Liver (tissue), 3 donors: Measurements from ENCODE around the gene ACTN3.
"Not testable (repeated sequence)": the region's sequence is repeated elsewhere in the genome, so short reads cannot be mapped to it uniquely, and the experiment has no call there.

Source experiments
- EGR1 ChIP-seq, 2 donors: IDR thresholded peaks; 2 replicates each; pipeline ENCODE4 v1.6.1; 2016 to 2018; ENCODE audit warnings: antibody characterized with exemption in 2 of 2, low read depth in 2 of 2
- FOXA1 ChIP-seq: IDR thresholded peaks from 2 replicates; pipeline ENCODE4 v1.6.1; 2016; ENCODE audit warnings: antibody characterized with exemption
- JUND ChIP-seq, 2 donors: IDR thresholded peaks; 2 replicates each; pipeline ENCODE4 v1.6.1; 2016; ENCODE audit warnings: antibody characterized with exemption in 2 of 2
- RAD21 ChIP-seq, 2 donors: IDR thresholded peaks; 2 replicates each; pipeline ENCODE4 v1.6.1; 2016; ENCODE audit warnings: antibody characterized with exemption in 2 of 2, mild to moderate bottlenecking in 2 of 2
- RXRA ChIP-seq, 2 donors: IDR thresholded peaks; 2 replicates each; pipeline ENCODE4 v1.6.1; 2017 to 2018; ENCODE audit warnings: antibody characterized with exemption in 2 of 2, mild to moderate bottlenecking in 1 of 2
- SP1 ChIP-seq: IDR thresholded peaks from 2 replicates; pipeline ENCODE4 v1.6.1; 2018; ENCODE audit warnings: antibody characterized with exemption, mild to moderate bottlenecking
- TF ChIP-seq, protein P1 (sequence below): IDR thresholded peaks from 2 replicates; pipeline ENCODE4 v1.6.1; 2016; ENCODE audit warnings: antibody characterized with exemption
- TF ChIP-seq, protein P2 (sequence below): fragments of 150-350 bp; IDR thresholded peaks from 2 replicates; pipeline ENCODE4 v1.5.1; 2017; ENCODE audit warnings: improper control_type of control experiment, low read depth, low read length; ENCODE audit not compliant: missing input control
- TF ChIP-seq, protein P3 (sequence below): IDR thresholded peaks from 2 replicates; pipeline ENCODE4 v1.6.1; 2016; ENCODE audit warnings: antibody characterized with exemption
- donor health status: healthy.
- donor health status: healthy.

DNA sequence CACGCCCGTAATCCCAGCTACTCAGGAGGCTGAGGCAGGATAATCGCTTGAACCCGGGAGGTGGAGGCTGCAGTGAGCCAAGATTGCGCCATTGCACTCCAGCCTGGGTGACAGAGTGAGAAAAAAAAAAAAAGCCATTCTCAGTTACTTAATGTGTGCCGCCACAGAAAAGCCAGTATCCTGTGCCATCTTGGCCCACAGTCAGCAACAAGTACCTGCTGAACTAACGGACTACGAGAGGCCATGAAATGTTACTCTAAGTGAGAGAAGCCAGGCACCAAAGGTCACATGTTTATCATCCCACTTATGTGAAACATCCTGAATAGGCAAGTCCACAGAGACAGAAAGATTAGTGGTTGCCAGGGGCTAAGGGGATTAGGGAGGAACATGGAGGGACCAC lies 6.1 kb upstream of the ACTN3 start:
- TF ChIP-seq, protein P1, sequence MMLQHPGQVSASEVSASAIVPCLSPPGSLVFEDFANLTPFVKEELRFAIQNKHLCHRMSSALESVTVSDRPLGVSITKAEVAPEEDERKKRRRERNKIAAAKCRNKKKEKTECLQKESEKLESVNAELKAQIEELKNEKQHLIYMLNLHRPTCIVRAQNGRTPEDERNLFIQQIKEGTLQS = not testable (repeated sequence)
- not testable (repeated sequence) for TF ChIP-seq FOXA1; EGR1 (IDR thresholded peaks at IDR 0.05; ENCODE audit: low read depth in 2 of 2); SP1; RAD21 (IDR thresholded peaks at IDR 0.05); JUND (IDR thresholded peaks at IDR 0.05); RXRA (IDR thresholded peaks at IDR 0.05)
- TF ChIP-seq, protein P2, sequence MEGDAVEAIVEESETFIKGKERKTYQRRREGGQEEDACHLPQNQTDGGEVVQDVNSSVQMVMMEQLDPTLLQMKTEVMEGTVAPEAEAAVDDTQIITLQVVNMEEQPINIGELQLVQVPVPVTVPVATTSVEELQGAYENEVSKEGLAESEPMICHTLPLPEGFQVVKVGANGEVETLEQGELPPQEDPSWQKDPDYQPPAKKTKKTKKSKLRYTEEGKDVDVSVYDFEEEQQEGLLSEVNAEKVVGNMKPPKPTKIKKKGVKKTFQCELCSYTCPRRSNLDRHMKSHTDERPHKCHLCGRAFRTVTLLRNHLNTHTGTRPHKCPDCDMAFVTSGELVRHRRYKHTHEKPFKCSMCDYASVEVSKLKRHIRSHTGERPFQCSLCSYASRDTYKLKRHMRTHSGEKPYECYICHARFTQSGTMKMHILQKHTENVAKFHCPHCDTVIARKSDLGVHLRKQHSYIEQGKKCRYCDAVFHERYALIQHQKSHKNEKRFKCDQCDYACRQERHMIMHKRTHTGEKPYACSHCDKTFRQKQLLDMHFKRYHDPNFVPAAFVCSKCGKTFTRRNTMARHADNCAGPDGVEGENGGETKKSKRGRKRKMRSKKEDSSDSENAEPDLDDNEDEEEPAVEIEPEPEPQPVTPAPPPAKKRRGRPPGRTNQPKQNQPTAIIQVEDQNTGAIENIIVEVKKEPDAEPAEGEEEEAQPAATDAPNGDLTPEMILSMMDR = not testable (repeated sequence)
- TF ChIP-seq, protein P3, sequence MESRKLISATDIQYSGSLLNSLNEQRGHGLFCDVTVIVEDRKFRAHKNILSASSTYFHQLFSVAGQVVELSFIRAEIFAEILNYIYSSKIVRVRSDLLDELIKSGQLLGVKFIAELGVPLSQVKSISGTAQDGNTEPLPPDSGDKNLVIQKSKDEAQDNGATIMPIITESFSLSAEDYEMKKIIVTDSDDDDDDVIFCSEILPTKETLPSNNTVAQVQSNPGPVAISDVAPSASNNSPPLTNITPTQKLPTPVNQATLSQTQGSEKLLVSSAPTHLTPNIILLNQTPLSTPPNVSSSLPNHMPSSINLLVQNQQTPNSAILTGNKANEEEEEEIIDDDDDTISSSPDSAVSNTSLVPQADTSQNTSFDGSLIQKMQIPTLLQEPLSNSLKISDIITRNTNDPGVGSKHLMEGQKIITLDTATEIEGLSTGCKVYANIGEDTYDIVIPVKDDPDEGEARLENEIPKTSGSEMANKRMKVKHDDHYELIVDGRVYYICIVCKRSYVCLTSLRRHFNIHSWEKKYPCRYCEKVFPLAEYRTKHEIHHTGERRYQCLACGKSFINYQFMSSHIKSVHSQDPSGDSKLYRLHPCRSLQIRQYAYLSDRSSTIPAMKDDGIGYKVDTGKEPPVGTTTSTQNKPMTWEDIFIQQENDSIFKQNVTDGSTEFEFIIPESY = not testable (repeated sequence)
